Measurements from ENCODE around the gene ACY1. TPM values are rescaled to one million over a fixed set of nuclear protein-coding genes. Genes with fewer than 3 reads are reported as not detected.
A peak's percentile ranks its signal among the peaks of the same experiment; 100 is the strongest.

The ACY1 gene
- total RNA-seq, 1 donor from 2014 or later: 54.2 TPM

GRCh38 chr3:51978143-51978502, 5.2 kb upstream of the ACY1 start:
- Mint-ChIP-seq H3K27me3 (no peaks in the 10 kb centered on the region), H3K27ac (no peak overlapping the region), H3K4me3 (no peak overlapping the region), H3K4me1 (ENCODE audit: unreplicated experiment) (peaks cover 21% of the 10 kb centered on the region), H3K9me3 (no peaks in the 10 kb centered on the region), H3K36me3 (no peaks in the 10 kb centered on the region)
- DNase-seq (ENCODE audit: extremely low spot score, unreplicated experiment): no peak
- TF ChIP-seq CTCF (conservative IDR thresholded peaks at IDR 0.05): no peak

- Mint-ChIP-seq H3K27ac (no peak overlapping the region), H3K36me3 (no peaks in the 10 kb centered on the region), H3K4me3 (no peak overlapping the region), H3K27me3 (no peaks in the 10 kb centered on the region), H3K9me3 (no peaks in the 10 kb centered on the region), H3K4me1 (ENCODE audit: unreplicated experiment) (peaks cover 18% of the 10 kb centered on the region)
- no peak for TF ChIP-seq CTCF (conservative IDR thresholded peaks at IDR 0.05)
- no peak for DNase-seq (ENCODE audit: extremely low spot score, unreplicated experiment)
These were observed 3.1 kb upstream of the ACY1 start for GRCh38 chr3:51980253-51980652.

GRCh38 chr3:51982352-51982837, 940 bp upstream of the ACY1 start:
- peak; percentile 75 for TF ChIP-seq CTCF (conservative IDR thresholded peaks at IDR 0.05)

GRCh38 chr3:51983578-51984268, 388 bp downstream of the ACY1 start:
- Mint-ChIP-seq H3K27ac (peak overlapping the region; percentile 98), H3K4me1 (ENCODE audit: unreplicated experiment) (peaks cover 13% of the 10 kb centered on the region), H3K27me3 (no peaks in the 10 kb centered on the region), H3K36me3 (no peaks in the 10 kb centered on the region), H3K9me3 (no peaks in the 10 kb centered on the region), H3K4me3 (peak overlapping the region; percentile 94)
- TF ChIP-seq CTCF (conservative IDR thresholded peaks at IDR 0.05): no peak
- DNase-seq (ENCODE audit: extremely low spot score, unreplicated experiment): no peak

More at GRCh38 chr3:51982352-51982837, 940 bp upstream of the ACY1 start:
- Mint-ChIP-seq H3K27ac (peak overlapping the region; percentile 98), H3K9me3 (no peaks in the 10 kb centered on the region), H3K4me1 (ENCODE audit: unreplicated experiment) (peaks cover 13% of the 10 kb centered on the region), H3K27me3 (no peaks in the 10 kb centered on the region), H3K4me3 (peak overlapping the region; percentile 94), H3K36me3 (no peaks in the 10 kb centered on the region)
- DNase-seq (ENCODE audit: extremely low spot score, unreplicated experiment): no peak

GRCh38 chr3:51984269-51984647, 923 bp downstream of the ACY1 start:
- peak overlapping the region; percentile 94 for H3K4me3 Mint-ChIP-seq
- H3K4me1 Mint-ChIP-seq (ENCODE audit: unreplicated experiment): peaks cover 13% of the 10 kb centered on the region
- no peak for DNase-seq (ENCODE audit: extremely low spot score, unreplicated experiment)
- no peaks in the 10 kb centered on the region for H3K27me3 Mint-ChIP-seq
- TF ChIP-seq CTCF (conservative IDR thresholded peaks at IDR 0.05): no peak
- no peaks in the 10 kb centered on the region for H3K36me3 Mint-ChIP-seq
- H3K27ac Mint-ChIP-seq: peak overlapping the region; percentile 98
- no peaks in the 10 kb centered on the region for H3K9me3 Mint-ChIP-seq
